ENCODE measurements around the gene ACSS2.
"Not testable (repeated sequence)": the region's sequence is repeated elsewhere in the genome, so short reads cannot be mapped to it uniquely, and the experiment has no call there.

Gene ACSS2

GRCh38 chr20:34898731-34899130, 22.3 kb downstream of the ACSS2 start:
- not testable (repeated sequence) for FAIRE-seq; DNase-seq (ENCODE audit: insufficient read length, low spot score)

GRCh38 chr20:34904202-34904621, 27.8 kb downstream of the ACSS2 start:
- DNase-seq (ENCODE audit: insufficient read length, low spot score), result no peak

GRCh38 chr20:34907616-34908469, 31.4 kb downstream of the ACSS2 start:
- FAIRE-seq (no peak), DNase-seq (ENCODE audit: insufficient read length, low spot score) (no peak)

More at GRCh38 chr20:34904202-34904621, 27.8 kb downstream of the ACSS2 start:
- FAIRE-seq, result no peak

GRCh38 chr20:34915131-34915530, 38.7 kb downstream of the ACSS2 start:
- DNase-seq (ENCODE audit: insufficient read length, low spot score) (no peak), FAIRE-seq (no peak)

- no peak for FAIRE-seq
- DNase-seq (ENCODE audit: insufficient read length, low spot score), result no peak
Measured at GRCh38 chr20:34915749-34916455, 39.5 kb downstream of the ACSS2 start.

- no peak for FAIRE-seq
- no peak for DNase-seq (ENCODE audit: insufficient read length, low spot score)
Measured at GRCh38 chr20:34916774-34917354, 40.5 kb downstream of the ACSS2 start.

- FAIRE-seq, result no peak
- no peak for DNase-seq (ENCODE audit: insufficient read length, low spot score)
Measured at GRCh38 chr20:34920055-34920454, 43.6 kb downstream of the ACSS2 start.

GRCh38 chr20:34921436-34921835, 45.0 kb downstream of the ACSS2 start:
- no peak for DNase-seq (ENCODE audit: insufficient read length, low spot score)
- FAIRE-seq, result no peak

- FAIRE-seq (no peak), DNase-seq (ENCODE audit: insufficient read length, low spot score) (no peak)
Measured at GRCh38 chr20:34922654-34923381, 46.4 kb downstream of the ACSS2 start.

GRCh38 chr20:34923414-34923813, 47.0 kb downstream of the ACSS2 start:
- FAIRE-seq, result no peak
- no peak for DNase-seq (ENCODE audit: insufficient read length, low spot score)

- FAIRE-seq (no peak), DNase-seq (ENCODE audit: insufficient read length, low spot score) (no peak)
Measured at GRCh38 chr20:34925341-34925740, 48.9 kb downstream of the ACSS2 start.

- FAIRE-seq (no peak), DNase-seq (ENCODE audit: insufficient read length, low spot score) (no peak)
Measured at GRCh38 chr20:34925981-34926380, 49.6 kb downstream of the ACSS2 start.

- DNase-seq (ENCODE audit: insufficient read length, low spot score), result no peak
- no peak for FAIRE-seq
Measured at GRCh38 chr20:34926581-34926980, 50.2 kb downstream of the ACSS2 start.

- DNase-seq (ENCODE audit: insufficient read length, low spot score), result no peak
Measured at GRCh38 chr20:34927736-34928135, 51.3 kb downstream of the ACSS2 start.

GRCh38 chr20:34928411-34928810, 52.0 kb downstream of the ACSS2 start:
- FAIRE-seq, result no peak
- DNase-seq (ENCODE audit: insufficient read length, low spot score), result no peak

More at GRCh38 chr20:34927736-34928135, 51.3 kb downstream of the ACSS2 start:
- no peak for FAIRE-seq

GRCh38 chr20:34931771-34932170, 55.4 kb downstream of the ACSS2 start:
- FAIRE-seq (no peak), DNase-seq (ENCODE audit: insufficient read length, low spot score) (no peak)

GRCh38 chr20:34938466-34939163, 62.2 kb downstream of the ACSS2 start:
- FAIRE-seq (no peak), DNase-seq (ENCODE audit: insufficient read length, low spot score) (no peak)

GRCh38 chr20:34940081-34940481, 63.7 kb downstream of the ACSS2 start:
- FAIRE-seq (no peak), DNase-seq (ENCODE audit: insufficient read length, low spot score) (no peak)

- DNase-seq (ENCODE audit: insufficient read length, low spot score) (no peak), FAIRE-seq (no peak)
Measured at GRCh38 chr20:34941226-34941625, 64.8 kb downstream of the ACSS2 start.

GRCh38 chr20:34942301-34942700, 65.9 kb downstream of the ACSS2 start:
- DNase-seq (ENCODE audit: insufficient read length, low spot score), result no peak
- FAIRE-seq, result no peak
